Subcutaneous abdominal adipose tissue (tissue), 5 donors: ENCODE results near the gene SPATA9.
A peak's percentile ranks its signal among the peaks of the same experiment; 100 is the strongest.
"Not testable (repeated sequence)": the region's sequence is repeated elsewhere in the genome, so short reads cannot be mapped to it uniquely, and the experiment has no call there.

Source experiments
- H3K27ac ChIP-seq: one replicate; pipeline ENCODE4 v1.7.0; 2013; ENCODE audit warnings: low read depth, mild to moderate bottlenecking, inconsistent platforms, low read length, moderate library complexity
- H3K27me3 ChIP-seq, 5 donors: one replicate each; pipeline ENCODE4 v1.7.0; 2013; ENCODE audit warnings: low read length in 5 of 5, inconsistent platforms in 1 of 5; ENCODE audit not compliant: control insufficient read depth in 5 of 5, insufficient read depth in 4 of 5
- H3K36me3 ChIP-seq, 5 donors: one replicate each; pipeline ENCODE4 v1.7.0; 2013; ENCODE audit warnings: low read length in 5 of 5; ENCODE audit not compliant: control insufficient read depth in 5 of 5, insufficient read depth in 5 of 5
- H3K4me1 ChIP-seq, 5 donors: one replicate each; pipeline ENCODE4 v1.7.0; 2013; ENCODE audit warnings: low read length in 5 of 5, mild to moderate bottlenecking in 3 of 5, moderate library complexity in 1 of 5; ENCODE audit not compliant: control insufficient read depth in 5 of 5, insufficient read depth in 5 of 5
- H3K4me3 ChIP-seq, 5 donors: one replicate each; pipeline ENCODE4 v1.7.0; 2013; ENCODE audit warnings: low read length in 5 of 5, low read depth in 1 of 5
- H3K9ac ChIP-seq, 5 donors: one replicate each; pipeline ENCODE4 v1.7.0; 2013; ENCODE audit warnings: low read length in 5 of 5, mild to moderate bottlenecking in 4 of 5, moderate library complexity in 3 of 5
- H3K9me3 ChIP-seq, 5 donors: one replicate each; pipeline ENCODE4 v1.7.0; 2013; ENCODE audit warnings: low read length in 5 of 5; ENCODE audit not compliant: control insufficient read depth in 5 of 5
- donor health status: healthy.
- donor health status: healthy.
- donor health status: healthy.
- donor health status: healthy.
- donor health status: healthy.

Gene SPATA9

GRCh38 chr5:95647886-95648860 lies 34.6 kb downstream of the SPATA9 start:
- H3K27me3 ChIP-seq = no peaks in the 10 kb centered on the region
- no peaks in the 10 kb centered on the region for H3K9me3 ChIP-seq
- H3K36me3 ChIP-seq = peaks cover 0 to 2% (median 0%) of the 10 kb centered on the region in 5 donors
- H3K9ac ChIP-seq = no peak overlapping the region
- H3K27ac ChIP-seq = no peak overlapping the region
- H3K4me1 ChIP-seq = peaks cover 0 to 12% (median 8%) of the 10 kb centered on the region in 5 donors
- no peak overlapping the region for H3K4me3 ChIP-seq

GRCh38 chr5:95646569-95647431 lies 36.0 kb downstream of the SPATA9 start, which contains the start of gene RFESD:
RFESD (plus strand) TSS chr5:95646777; CDS start chr5:95652272, 5,495 bp downstream.
- peak within 1 kb of the TSS; percentile 59 to 89 (median 79) for H3K9ac ChIP-seq
- H3K27me3 ChIP-seq = no peaks in the 10 kb centered on the region
- H3K27ac ChIP-seq = peak within 1 kb of the TSS; percentile 94
- no peaks in the 10 kb centered on the region for H3K36me3 ChIP-seq
- H3K9me3 ChIP-seq = no peaks in the 10 kb centered on the region
- peak within 1 kb of the TSS; percentile 72 to 89 (median 77) for H3K4me3 ChIP-seq
- H3K4me1 ChIP-seq = peaks cover 0 to 12% (median 9%) of the 10 kb centered on the region in 5 donors

GRCh38 chr5:95646226-95646568 lies 36.6 kb downstream of the SPATA9 start:
- H3K9me3 ChIP-seq, H3K36me3 ChIP-seq, H3K27me3 ChIP-seq, H3K9ac ChIP-seq: not testable (repeated sequence)
- peak overlapping the region in 3 of 5 donors; percentile 36 to 77 (median 72) for H3K4me3 ChIP-seq
- peaks cover 0 to 12% (median 11%) of the 10 kb centered on the region in 5 donors for H3K4me1 ChIP-seq
- peak overlapping the region; percentile 34 for H3K27ac ChIP-seq

- Histone ChIP-seq H3K9ac (no peak overlapping the region), H3K36me3 (no peaks in the 10 kb centered on the region), H3K9me3 (no peaks in the 10 kb centered on the region), H3K4me3 (no peak overlapping the region), H3K4me1 (peaks cover 0 to 12% (median 11%) of the 10 kb centered on the region in 5 donors), H3K27me3 (no peaks in the 10 kb centered on the region), H3K27ac (no peak overlapping the region)
Measured at GRCh38 chr5:95644351-95645042, 38.3 kb downstream of the SPATA9 start.

- Histone ChIP-seq H3K27ac (no peak overlapping the region), H3K27me3 (no peaks in the 10 kb centered on the region), H3K9me3 (no peaks in the 10 kb centered on the region), H3K36me3 (no peaks in the 10 kb centered on the region), H3K4me3 (no peak overlapping the region), H3K9ac (no peak overlapping the region), H3K4me1 (peaks cover 0 to 18% (median 11%) of the 10 kb centered on the region in 5 donors)
Measured at GRCh38 chr5:95643152-95643551, 39.6 kb downstream of the SPATA9 start.

GRCh38 chr5:95641741-95642220 lies 41.0 kb downstream of the SPATA9 start:
- no peak overlapping the region for H3K27ac ChIP-seq
- H3K9ac ChIP-seq = no peak overlapping the region

GRCh38 chr5:95638632-95639031 lies 44.2 kb downstream of the SPATA9 start:
- H3K27ac ChIP-seq = no peak overlapping the region
- peaks cover 0 to 3% (median 0%) of the 10 kb centered on the region in 5 donors for H3K27me3 ChIP-seq
- peaks cover 0 to 10% (median 0%) of the 10 kb centered on the region in 5 donors for H3K4me1 ChIP-seq
- peak overlapping the region in 1 of 5 donors; percentile 6 for H3K4me3 ChIP-seq
- H3K9me3 ChIP-seq = no peaks in the 10 kb centered on the region
- H3K9ac ChIP-seq = no peak overlapping the region
- H3K36me3 ChIP-seq = no peaks in the 10 kb centered on the region

More at GRCh38 chr5:95641741-95642220, 41.0 kb downstream of the SPATA9 start:
- H3K27me3 ChIP-seq = peaks cover 0 to 3% (median 0%) of the 10 kb centered on the region in 5 donors
- H3K36me3 ChIP-seq = no peaks in the 10 kb centered on the region
- no peak overlapping the region for H3K4me3 ChIP-seq
- peaks cover 0 to 10% (median 3%) of the 10 kb centered on the region in 5 donors for H3K4me1 ChIP-seq
- H3K9me3 ChIP-seq = no peaks in the 10 kb centered on the region

GRCh38 chr5:95634081-95634480 lies 48.7 kb downstream of the SPATA9 start:
- no peak overlapping the region for H3K4me3 ChIP-seq
- peaks cover 0 to 16% (median 11%) of the 10 kb centered on the region in 5 donors for H3K4me1 ChIP-seq
- peaks cover 0 to 3% (median 0%) of the 10 kb centered on the region in 5 donors for H3K27me3 ChIP-seq
- no peak overlapping the region for H3K27ac ChIP-seq
- H3K36me3 ChIP-seq = no peaks in the 10 kb centered on the region
- H3K9ac ChIP-seq = no peak overlapping the region
- H3K9me3 ChIP-seq = no peaks in the 10 kb centered on the region

- Histone ChIP-seq H3K4me3 (no peak overlapping the region), H3K4me1 (peaks cover 0 to 18% (median 11%) of the 10 kb centered on the region in 5 donors), H3K9me3 (no peaks in the 10 kb centered on the region), H3K27ac (no peak overlapping the region), H3K36me3 (no peaks in the 10 kb centered on the region), H3K9ac (no peak overlapping the region), H3K27me3 (peaks cover 0 to 3% (median 0%) of the 10 kb centered on the region in 5 donors)
Measured at GRCh38 chr5:95633671-95634070, 49.1 kb downstream of the SPATA9 start.
